Neural progenitor cell (in vitro differentiated cells): ENCODE data around the gene BRD9. TPM values are rescaled to one million over a fixed set of nuclear protein-coding genes. Genes with fewer than 3 reads are reported as not detected.
"Not testable (repeated sequence)": the region's sequence is repeated elsewhere in the genome, so short reads cannot be mapped to it uniquely, and the experiment has no call there.

Experiments
- DNase-seq: peaks from one replicate; pipeline ENCODE4 v3.0.0-alpha.2; 2016; ENCODE audit warnings: low spot score
- H2AFZ ChIP-seq: fragments of 200-600 bp; sonication (generic); replicated peaks from 2 replicates; pipeline ENCODE4 v1.6.1; 2016; ENCODE audit warnings: antibody characterized with exemption
- H3F3A ChIP-seq: fragments of 200-600 bp; sonication (generic); 2 replicates; pipeline ENCODE4 v1.6.1; 2016; ENCODE audit warnings: antibody characterized with exemption, low read depth
- H3K27ac ChIP-seq: fragments of 200-600 bp; sonication (generic); 2 replicates; pipeline ENCODE4 v1.5.1; 2016; ENCODE audit warnings: mild to moderate bottlenecking
- H3K27me3 ChIP-seq: fragments of 200-600 bp; sonication (generic); 2 replicates; pipeline ENCODE4 v1.6.1; 2016; ENCODE audit warnings: mild to moderate bottlenecking, moderate library complexity
- H3K36me3 ChIP-seq: fragments of 200-600 bp; sonication (generic); 2 replicates; pipeline ENCODE4 v1.5.1; 2016
- H3K4me1 ChIP-seq: fragments of 200-600 bp; sonication (generic); 2 replicates; pipeline ENCODE4 v1.6.1; 2016; ENCODE audit warnings: mixed run types
- H3K4me2 ChIP-seq: fragments of 200-600 bp; sonication (generic); 2 replicates; pipeline ENCODE4 v1.6.1; 2016
- H3K4me3 ChIP-seq: fragments of 200-600 bp; sonication (generic); 2 replicates; pipeline ENCODE4 v1.5.1; 2016
- H3K79me2 ChIP-seq: fragments of 200-600 bp; sonication (generic); 2 replicates; pipeline ENCODE4 v1.6.1; 2016; ENCODE audit warnings: low read depth
- H3K9ac ChIP-seq: fragments of 200-600 bp; sonication (generic); 2 replicates; pipeline ENCODE4 v1.6.1; 2016
- H3K9me3 ChIP-seq: fragments of 200-600 bp; sonication (generic); 2 replicates; pipeline ENCODE4 v1.5.1; 2016; ENCODE audit warnings: low read depth
- H4K20me1 ChIP-seq: fragments of 200-600 bp; sonication (generic); 2 replicates; pipeline ENCODE4 v1.6.1; 2016; ENCODE audit warnings: low read depth
- H3K27ac Mint-ChIP-seq: 3 replicates; pipeline ENCODE4 v1.8.0; 2021; ENCODE audit warnings: mixed read lengths
- H3K27me3 Mint-ChIP-seq: 2 replicates; pipeline ENCODE4 v1.8.0; 2022; ENCODE audit warnings: low read depth, mild to moderate bottlenecking, inconsistent platforms, moderate library complexity, mixed read lengths; ENCODE audit not compliant: insufficient read depth
- H3K36me3 Mint-ChIP-seq: 3 replicates; pipeline ENCODE4 v1.8.0; 2021; ENCODE audit warnings: mixed read lengths
- H3K4me1 Mint-ChIP-seq: 3 replicates; pipeline ENCODE4 v1.8.0; 2021; ENCODE audit warnings: mixed read lengths
- H3K4me3 Mint-ChIP-seq: 3 replicates; pipeline ENCODE4 v1.8.0; 2021; ENCODE audit warnings: mild to moderate bottlenecking, moderate library complexity, mixed read lengths
- H3K9me3 Mint-ChIP-seq: 3 replicates; pipeline ENCODE4 v1.8.0; 2020; ENCODE audit warnings: mixed read lengths
- CTCF ChIP-seq: fragments of 200-600 bp; sonication (generic); IDR thresholded peaks from 2 replicates; pipeline ENCODE4 v1.5.1; 2017; ENCODE audit warnings: antibody characterized with exemption, mild to moderate bottlenecking
- EZH2 ChIP-seq: fragments of 200-600 bp; sonication (generic); IDR thresholded peaks from 2 replicates; pipeline ENCODE4 v1.6.1; 2017; ENCODE audit warnings: antibody characterized with exemption, mild to moderate bottlenecking, moderate library complexity
- EZH2phosphoT487 ChIP-seq: fragments of 200-600 bp; sonication (generic); IDR thresholded peaks from 2 replicates; pipeline ENCODE4 v1.6.1; 2017; ENCODE audit warnings: antibody characterized with exemption
- total RNA-seq: library from RNA; depleted of rRNA; stranded (reverse); fragments of >200 nt; gene quantifications from 2 replicates; pipeline ENCODE4 v1.2.3, GENCODE V29; 2015; ENCODE audit warnings: low replicate concordance

The BRD9 gene
- total RNA-seq, 1 donor from 2014 or later = 37.5 TPM

GRCh38 chr5:880816-881550 lies 11.6 kb downstream of the BRD9 start:
- no peak for TF ChIP-seq EZH2phosphoT487
- TF ChIP-seq CTCF = no peak
- TF ChIP-seq EZH2 = no peak
- Mint-ChIP-seq H3K9me3 (no peaks in the 10 kb centered on the region), H3K27ac (no peak overlapping the region), H3K36me3 (peaks cover 38% of the 10 kb centered on the region), H3K4me1 (no peaks in the 10 kb centered on the region), H3K27me3 (peaks cover 2% of the 10 kb centered on the region), H3K4me3 (no peak overlapping the region)
- Histone ChIP-seq H3K4me2 (no peak overlapping the region), H3K36me3 (peaks cover 6% of the 10 kb centered on the region), H2AFZ (no peak overlapping the region), H4K20me1 (peaks cover 8% of the 10 kb centered on the region), H3K9me3 (no peaks in the 10 kb centered on the region), H3F3A (peaks cover 4% of the 10 kb centered on the region), H3K9ac (no peak overlapping the region), H3K27me3 (no peaks in the 10 kb centered on the region), H3K4me1 (no peaks in the 10 kb centered on the region), H3K79me2 (peaks cover 36% of the 10 kb centered on the region), H3K27ac (no peak overlapping the region), H3K4me3 (no peak overlapping the region)
- no peak for DNase-seq

- DNase-seq, H3K27ac Mint-ChIP-seq, H3K9me3 ChIP-seq, H3K9me3 Mint-ChIP-seq, H3K27me3 Mint-ChIP-seq, H3K4me1 ChIP-seq, H3K4me3 Mint-ChIP-seq, H4K20me1 ChIP-seq, H3F3A ChIP-seq, H3K4me1 Mint-ChIP-seq, H3K27ac ChIP-seq, H3K27me3 ChIP-seq, H3K9ac ChIP-seq, H2AFZ ChIP-seq, H3K4me2 ChIP-seq, H3K4me3 ChIP-seq, H3K36me3 ChIP-seq: not testable (repeated sequence)
- H3K36me3 Mint-ChIP-seq = peaks cover 40% of the 10 kb centered on the region
- peaks cover 19% of the 10 kb centered on the region for H3K79me2 ChIP-seq
Measured at GRCh38 chr5:878677-879076, 13.9 kb downstream of the BRD9 start.

GRCh38 chr5:878125-878524 lies 14.5 kb downstream of the BRD9 start:
- TF ChIP-seq EZH2phosphoT487 = no peak
- no peak for TF ChIP-seq EZH2
- no peak for TF ChIP-seq CTCF
- peaks cover 14% of the 10 kb centered on the region for H3K79me2 ChIP-seq
- H4K20me1 ChIP-seq = peaks cover 10% of the 10 kb centered on the region
- Mint-ChIP-seq H3K4me1 (no peaks in the 10 kb centered on the region), H3K36me3 (peaks cover 39% of the 10 kb centered on the region), H3K4me3 (no peak overlapping the region), H3K27me3 (peaks cover 4% of the 10 kb centered on the region), H3K27ac (no peak overlapping the region), H3K9me3 (no peaks in the 10 kb centered on the region)
- H3K9ac ChIP-seq = no peak overlapping the region
- no peak overlapping the region for H2AFZ ChIP-seq
- H3K9me3 ChIP-seq = no peaks in the 10 kb centered on the region
- no peaks in the 10 kb centered on the region for H3K4me1 ChIP-seq
- DNase-seq = no peak
- H3F3A ChIP-seq = peaks cover 4% of the 10 kb centered on the region
- H3K36me3 ChIP-seq = no peaks in the 10 kb centered on the region
- no peaks in the 10 kb centered on the region for H3K27me3 ChIP-seq
- no peak overlapping the region for H3K27ac ChIP-seq
- no peak overlapping the region for H3K4me3 ChIP-seq
- no peak overlapping the region for H3K4me2 ChIP-seq
